Hematopoietic multipotent progenitor cell treated with erythropoietin and hydrocortisone succinate and interleukin-3 and kit ligand, for 8 days (in vitro differentiated cells): ENCODE measurements around the gene ST8SIA3.
A peak's percentile ranks its signal among the peaks of the same experiment; 100 is the strongest.

Experiments used
- DNase-seq: peaks from one replicate; pipeline ENCODE4 v3.0.0-alpha.2; 2015

The ST8SIA3 gene

GRCh38 chr18:57352271-57352701, at the start of gene ST8SIA3:
ST8SIA3 (plus strand) TSS chr18:57352557; CDS start chr18:57352847, 290 bp downstream.
- no peak for DNase-seq

DNA sequence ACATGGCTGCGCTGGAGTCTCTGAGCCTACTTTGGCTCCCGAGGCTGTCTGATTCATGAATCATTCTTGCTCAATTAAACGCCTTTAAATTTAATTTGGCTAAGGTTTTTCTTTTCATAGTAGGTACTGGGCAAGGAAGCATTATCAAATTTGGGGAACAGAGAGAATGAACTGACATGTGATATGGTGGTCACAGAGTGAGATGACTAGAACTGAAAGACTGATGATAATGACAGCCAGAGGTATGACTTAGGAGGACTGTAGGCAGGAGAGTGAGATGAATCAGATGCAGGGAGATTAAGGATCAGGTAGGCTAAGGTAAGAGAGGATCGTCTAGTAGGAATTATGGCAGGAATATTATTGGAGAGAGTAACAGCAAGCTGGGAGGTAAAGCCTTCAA, 40.9 kb upstream of the ST8SIA3 start:
- no peak for DNase-seq

DNA sequence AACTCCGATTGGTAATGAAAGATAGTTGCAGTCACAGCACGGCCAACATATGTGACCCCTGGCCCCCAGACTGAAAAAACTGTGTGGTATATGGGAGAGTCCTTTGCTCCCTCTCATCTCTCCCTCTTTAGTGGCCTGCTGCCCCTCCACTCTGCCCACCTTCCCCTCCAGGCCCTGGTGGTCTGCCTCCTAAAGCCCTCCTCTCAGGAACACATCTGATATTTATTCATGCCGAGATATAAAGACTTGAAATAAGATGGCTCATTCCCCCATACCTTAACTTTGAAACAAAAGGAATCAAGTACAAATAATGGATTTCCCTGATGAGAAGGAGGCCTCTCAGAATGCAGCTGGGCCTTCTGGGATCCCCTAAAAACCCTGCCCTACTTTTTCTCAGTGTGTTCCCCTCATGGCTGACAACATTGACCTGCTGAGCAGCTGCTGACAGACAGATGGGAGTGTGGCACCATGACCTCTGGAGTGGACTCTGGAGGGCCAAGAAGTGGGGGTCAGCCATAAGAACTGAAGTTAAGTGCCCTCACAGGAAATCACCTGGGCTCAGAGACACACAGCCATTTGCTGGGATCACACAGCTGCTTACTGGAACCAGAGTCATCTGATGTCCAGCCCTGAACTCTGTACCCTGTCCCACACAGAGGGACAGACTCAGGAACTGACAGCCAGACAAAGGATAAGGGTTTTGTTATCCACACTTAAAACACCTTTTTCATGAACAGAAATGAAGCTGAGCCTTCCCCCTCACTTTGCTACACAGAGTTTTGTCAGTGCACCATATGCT, 39.8 kb upstream of the ST8SIA3 start:
- no peak for DNase-seq

DNA sequence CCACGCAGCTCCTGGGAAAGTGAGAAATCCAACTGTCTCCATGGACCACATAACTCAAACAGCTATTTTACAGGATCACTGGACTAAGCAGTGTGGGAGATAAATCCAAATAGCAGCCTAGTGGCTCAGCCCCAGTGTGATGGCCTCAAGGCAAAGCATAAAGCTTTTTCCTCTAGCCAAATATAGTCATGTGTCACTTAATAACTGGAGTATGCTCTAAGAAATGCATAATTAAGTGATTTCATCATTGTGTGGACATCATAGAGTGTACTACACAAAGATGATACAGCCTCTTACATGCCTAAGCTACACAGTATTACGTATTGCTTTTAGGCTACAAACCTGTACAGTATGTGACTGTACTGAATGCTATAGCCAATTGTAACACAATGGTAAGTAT, 31.8 kb upstream of the ST8SIA3 start:
- DNase-seq: no peak

- no peak for DNase-seq
Observed at GRCh38 chr18:57325491-57326166, 26.7 kb upstream of the ST8SIA3 start.

DNA sequence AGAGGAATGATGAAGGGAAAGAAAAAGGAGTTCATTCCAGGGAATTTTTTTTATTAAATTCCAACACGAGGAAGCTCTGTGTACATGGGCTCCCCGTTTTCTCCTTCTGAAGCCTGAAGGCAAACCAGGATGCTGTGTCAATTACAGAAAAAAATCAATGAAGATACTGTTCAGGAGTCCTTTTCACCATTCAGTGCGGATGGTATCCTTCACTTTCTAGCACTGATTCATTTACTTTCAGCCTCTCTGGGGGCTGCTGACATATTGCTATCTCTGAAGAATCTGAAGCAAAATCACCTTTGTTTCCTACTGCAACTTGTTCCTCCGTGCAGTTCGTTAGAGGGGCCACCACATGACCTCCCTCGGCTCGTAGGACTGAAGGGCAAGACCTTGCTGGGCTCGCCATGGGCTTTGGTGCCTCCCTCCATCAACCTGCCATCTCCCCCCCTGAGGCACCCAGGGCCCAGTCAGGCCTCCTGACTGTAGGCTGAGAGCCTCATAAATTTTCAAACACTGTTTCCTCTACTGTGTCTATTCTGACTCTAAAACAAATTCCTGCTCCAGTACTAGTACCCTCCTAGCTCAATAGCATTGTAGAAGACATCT, 25.5 kb upstream of the ST8SIA3 start:
- no peak for DNase-seq

DNA sequence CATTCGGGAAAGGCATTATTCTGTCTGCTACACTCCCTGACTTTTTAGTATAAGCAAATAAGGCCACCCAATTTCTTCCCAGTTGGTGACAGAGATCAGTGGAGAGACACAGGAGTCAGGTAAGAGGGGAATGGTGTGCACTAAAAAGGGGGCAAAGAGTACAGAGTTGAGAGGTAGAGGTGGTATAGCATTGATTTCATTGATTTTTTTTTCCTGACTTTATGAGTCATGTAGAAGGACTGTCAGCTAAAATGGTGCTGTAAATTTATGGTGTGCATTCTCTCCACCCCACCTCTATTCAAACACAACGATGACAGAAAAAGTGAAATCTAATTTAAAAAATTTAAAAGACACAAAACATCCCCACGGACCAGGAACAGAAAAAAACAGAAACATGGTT, 23.7 kb upstream of the ST8SIA3 start:
- no peak for DNase-seq

- no peak for DNase-seq
Observed at GRCh38 chr18:57329856-57330255, 22.5 kb upstream of the ST8SIA3 start.

GRCh38 chr18:57331718-57332117, 20.6 kb upstream of the ST8SIA3 start:
- no peak for DNase-seq

DNA sequence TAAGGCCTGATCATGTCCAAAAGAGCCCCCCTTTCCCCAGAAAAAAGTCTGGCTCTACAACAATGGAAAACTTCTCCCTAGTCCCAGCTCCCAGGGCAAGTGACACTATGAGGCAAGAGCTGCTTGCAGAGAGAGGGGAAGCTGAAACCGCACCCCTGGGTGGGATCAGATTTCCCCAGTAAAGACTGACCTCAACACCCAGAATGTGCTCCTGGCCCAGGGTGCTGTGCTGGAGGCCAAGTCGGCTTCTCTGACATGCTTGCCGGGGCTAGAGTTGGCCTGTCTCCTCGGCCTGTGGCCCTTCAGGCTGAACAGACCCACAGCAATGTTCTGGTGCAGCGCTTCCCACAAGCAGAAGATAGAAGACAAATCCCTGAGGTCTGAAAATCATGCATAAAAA, 18.4 kb upstream of the ST8SIA3 start:
- no peak for DNase-seq

DNA sequence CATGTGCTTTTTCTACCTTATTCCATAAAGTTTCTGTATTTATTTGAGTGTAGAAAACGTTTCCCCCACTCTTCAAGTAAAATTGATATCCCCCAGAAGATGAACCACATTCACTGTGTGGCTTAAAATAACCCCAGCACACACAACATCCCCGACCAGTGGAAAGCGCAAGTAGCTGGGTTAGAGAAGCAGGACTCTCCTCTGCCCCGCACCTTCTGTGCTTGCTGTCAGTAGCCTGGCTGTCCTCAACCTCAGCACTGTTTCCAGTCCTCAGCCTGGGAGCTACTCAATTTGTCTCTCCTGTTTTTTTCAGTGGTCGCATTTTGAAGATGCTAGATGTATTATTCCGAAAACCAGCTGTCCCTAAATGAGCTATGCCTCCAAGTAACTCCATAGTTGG, 18.0 kb upstream of the ST8SIA3 start:
- no peak for DNase-seq

DNA sequence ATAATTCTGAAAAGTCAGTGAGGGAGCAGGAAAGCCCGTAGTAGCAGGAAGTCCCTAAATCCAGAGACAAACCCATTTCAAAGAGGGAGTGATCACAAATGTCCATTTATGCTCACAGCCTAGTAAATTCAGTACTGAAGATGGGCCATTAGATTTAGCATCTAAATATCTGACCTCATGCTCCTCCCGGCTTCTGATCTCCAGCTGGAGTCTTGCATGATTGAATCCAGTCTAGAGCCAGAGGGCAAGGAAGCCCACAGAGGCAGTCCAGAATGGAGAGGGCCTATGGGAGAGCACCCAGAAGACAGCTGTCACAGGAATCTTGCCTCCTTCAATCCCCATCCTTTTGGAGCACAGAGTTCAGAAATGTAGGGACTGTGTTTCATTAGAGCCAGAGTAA, 16.0 kb upstream of the ST8SIA3 start:
- no peak for DNase-seq

GRCh38 chr18:57337890-57338289, 14.5 kb upstream of the ST8SIA3 start:
- no peak for DNase-seq

DNA sequence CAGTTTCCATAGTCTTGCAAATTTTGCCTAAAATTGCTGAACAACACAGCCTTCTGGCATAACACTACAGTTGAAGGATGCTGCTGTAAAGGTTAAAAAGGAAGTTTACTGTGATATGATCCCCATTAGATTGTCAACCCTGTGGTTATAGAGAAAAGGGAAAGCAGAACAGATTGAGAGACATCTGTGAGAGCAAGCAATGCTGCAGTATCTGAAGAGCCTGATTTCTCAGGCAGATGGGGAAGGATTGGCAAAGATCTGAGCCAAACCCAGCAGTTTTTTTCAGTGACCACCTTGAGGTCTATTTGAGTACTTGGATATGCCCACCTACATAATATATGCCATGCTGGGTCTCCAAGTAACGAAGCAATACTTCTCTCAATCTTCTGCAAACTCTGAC, 8.5 kb upstream of the ST8SIA3 start:
- DNase-seq: no peak

DNA sequence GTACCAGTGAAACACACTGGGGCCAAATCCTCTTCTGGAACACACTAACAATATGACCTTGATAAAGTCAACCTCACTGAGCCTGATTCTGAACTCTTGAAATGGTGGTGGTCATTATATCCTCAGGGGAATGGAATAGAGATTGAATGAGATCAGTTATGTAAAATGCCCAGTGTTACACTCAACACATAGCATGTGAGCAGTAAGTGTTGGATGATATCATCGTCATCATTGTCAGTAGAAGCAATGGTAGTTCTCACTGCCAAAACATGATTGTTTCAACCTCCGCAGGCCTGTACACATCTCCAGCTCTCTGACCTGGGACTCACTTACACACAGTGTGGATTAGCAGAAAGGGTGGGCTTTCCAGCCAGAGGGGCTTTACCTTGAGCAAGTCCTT, 5.5 kb upstream of the ST8SIA3 start:
- DNase-seq: no peak

GRCh38 chr18:57347784-57348183, 4.6 kb upstream of the ST8SIA3 start:
- no peak for DNase-seq

- no peak for DNase-seq
Observed at GRCh38 chr18:57352761-57353136, 392 bp downstream of the ST8SIA3 start.

DNA sequence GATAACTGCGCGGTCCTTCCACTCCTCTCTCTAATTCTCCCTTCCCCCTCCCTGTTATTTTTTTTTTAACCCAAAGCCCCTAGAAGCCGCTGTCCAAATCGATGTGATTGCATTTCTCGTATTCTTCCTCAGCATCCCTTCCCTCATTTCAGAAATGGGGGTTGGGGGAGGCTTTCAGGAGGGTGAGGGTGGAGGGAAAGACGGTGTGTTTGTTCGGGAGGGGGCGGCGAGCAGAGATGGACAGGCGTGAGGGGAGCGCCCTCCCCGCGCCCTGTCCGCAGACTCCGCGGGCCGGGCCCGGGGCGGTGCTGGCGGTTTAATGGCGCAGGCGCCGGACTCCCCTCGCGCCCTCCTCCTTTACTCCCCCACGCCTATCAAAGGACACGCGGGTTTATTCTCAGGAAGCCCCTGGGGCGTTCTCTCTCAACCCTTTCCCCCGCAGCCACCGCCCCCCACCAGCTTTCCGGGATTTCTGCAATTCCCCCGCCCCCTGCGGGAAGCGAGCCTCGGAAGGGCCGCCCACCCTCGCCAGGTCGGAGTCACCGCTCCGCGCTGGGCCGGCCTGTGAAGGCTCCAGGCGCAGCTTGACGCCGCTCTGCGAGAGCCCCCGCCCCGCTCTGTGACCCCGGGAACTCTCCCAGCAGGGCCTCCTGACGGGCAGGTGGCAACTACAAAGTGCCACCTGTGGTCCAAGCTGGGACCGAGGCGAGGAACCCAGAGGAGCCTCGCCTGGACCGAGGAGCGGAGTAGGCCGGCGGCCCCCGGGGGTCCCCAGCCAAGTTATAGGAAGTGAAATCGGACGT, 981 bp downstream of the ST8SIA3 start:
- DNase-seq: no peak

DNA sequence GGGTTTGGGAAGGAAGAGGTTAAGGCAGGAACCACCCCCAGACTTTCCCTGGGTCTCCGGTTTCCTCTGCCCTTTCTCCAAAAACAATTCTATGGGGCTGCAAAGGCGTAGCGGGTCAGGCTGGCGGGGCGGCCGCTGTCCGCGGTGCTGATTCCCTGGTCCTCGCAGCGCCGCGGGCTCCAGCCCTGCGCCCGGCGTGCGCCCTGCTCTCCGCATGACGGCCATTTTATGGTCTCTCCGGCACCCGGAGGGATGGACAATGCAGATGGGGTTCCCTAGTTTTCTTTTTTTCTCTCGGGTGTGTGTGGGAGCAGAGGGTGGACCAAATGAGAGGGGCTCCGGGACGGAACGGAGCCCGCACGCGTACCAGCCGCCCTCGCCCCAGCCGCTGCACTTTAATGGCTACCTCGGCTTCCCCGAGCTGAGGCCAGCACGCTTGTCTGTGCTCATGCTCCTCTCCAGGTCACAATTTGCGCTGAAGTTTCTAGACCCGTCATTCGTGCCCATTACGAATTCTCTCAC, 1.6 kb downstream of the ST8SIA3 start:
- peak; percentile 12 for DNase-seq

DNA sequence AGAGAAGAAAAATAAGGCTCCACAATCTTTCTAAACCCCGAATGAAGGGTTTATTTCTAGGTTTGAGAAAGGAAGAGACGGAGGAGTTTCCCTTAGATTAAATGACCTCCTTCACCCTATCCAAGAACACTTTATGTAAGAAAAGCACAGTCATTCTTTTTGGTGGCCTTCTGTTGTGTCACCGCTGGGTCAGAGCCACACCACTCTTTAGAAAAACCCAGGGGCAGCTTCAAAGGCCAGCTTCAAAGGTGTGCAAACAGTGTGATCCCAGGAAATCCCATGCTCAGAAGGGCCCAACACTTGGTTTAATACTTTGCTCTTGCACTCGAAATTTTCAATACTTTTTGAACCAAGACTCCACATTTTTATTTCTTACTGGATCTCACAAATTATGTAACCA, 7.1 kb downstream of the ST8SIA3 start:
- no peak for DNase-seq

- no peak for DNase-seq
Observed at GRCh38 chr18:57362714-57363113, 10.4 kb downstream of the ST8SIA3 start.

DNA sequence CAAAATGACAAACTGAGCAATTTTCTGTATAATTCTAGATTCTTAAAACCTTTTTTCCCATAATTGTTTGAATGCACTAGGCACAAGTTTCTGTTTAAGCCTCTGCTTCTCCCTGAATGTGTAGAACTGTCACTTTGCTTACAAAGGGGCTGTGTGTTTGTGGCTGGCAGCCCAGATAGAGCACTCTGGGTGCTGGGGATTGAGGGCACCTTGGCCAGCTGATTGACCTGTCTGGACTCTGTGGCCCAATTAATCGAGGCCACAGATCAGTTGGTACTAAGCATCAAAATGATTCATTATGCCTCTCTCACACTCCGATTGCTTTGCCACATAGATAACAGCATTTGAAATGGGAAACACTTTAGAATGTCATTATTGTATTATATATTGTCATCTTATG, 12.1 kb downstream of the ST8SIA3 start:
- no peak for DNase-seq

DNA sequence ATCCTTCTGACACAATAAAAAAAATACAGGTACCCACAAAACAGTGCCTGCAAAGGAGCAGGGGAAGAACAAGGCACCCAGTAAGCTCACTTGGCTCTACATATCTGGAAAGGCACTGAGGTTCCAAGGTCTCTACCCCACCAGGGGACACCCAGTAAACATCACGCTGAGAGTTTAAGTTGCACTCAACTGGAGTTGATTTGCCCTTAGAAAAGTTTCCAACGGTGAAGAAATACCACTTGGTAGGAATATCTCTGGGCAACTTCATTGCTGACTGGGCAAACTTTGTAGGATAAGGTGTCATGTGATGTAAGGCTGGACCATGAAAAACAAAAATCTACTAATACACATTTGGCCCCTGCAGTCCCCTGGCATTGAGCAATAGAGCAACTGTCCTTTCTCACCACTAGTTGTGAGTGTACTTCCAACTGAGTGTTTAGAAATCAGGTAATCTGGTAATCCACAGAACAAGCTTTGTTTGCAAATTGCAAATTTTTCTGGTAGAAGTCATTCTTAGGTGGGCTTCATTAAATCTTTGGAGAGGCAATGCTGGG, 14.2 kb downstream of the ST8SIA3 start:
- DNase-seq: no peak
